Measurements from ENCODE around the gene GRM6.

GRM6 gene

DNA sequence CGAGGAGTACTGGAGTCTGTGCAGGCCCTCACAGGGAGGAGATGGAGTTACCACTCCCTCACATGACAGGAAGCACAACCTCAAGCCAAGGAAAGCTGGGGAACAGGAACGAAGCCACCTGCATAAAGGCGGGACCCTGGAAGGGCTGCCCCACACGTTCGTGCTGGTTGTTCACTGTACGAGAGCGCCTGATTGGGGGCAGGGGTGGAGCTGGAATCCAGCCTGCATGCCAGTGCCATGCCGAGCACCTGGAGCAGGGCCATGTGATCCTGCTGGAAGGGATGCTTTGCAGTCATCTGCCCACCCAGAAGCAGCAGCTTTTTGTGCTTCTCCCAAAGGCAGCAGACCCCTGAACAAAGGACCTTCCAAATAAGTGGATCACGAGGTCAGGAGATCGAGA lies 11.4 kb downstream of the GRM6 start:
- no peak for DNase-seq

DNA sequence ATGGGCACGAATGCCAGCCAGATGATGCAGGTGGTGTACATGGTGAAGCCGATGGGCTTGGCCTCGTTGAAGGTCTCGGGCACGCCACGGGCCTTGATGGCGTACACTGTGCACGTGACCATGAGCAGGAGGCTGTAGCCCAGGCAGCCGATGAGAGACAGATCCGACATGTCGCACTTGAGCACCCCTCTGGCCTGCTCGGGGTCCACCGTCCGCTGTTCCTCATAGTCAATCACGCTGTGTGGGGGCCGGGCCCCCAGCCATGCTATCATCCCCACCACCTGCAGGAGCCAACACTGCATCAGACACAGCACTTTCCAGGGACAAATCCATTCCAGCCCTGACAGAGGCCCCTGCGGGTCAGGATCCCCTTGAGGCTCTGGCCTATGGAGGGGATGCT lies 12.2 kb downstream of the GRM6 start:
- DNase-seq: no peak

DNA sequence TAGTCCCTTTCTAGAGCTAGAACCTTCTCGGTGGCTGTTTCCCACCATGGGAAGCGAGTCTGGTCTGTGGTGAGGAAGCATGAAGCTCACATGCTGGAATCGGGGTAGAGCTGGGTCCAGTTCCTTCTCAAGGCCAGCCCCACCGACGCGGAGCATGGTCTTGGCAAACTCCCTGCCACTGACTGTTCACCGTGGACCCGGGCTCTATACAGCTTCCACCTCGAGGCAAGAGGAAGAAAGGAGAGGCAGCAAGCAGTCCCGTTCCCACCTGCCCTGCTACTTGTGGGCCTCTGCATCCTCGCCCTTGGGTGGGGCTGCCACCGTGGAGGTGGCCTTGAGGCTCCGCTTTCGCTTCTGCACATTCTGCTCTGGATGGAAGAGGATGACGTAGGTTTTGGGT lies 13.7 kb downstream of the GRM6 start:
- DNase-seq: no peak

DNA sequence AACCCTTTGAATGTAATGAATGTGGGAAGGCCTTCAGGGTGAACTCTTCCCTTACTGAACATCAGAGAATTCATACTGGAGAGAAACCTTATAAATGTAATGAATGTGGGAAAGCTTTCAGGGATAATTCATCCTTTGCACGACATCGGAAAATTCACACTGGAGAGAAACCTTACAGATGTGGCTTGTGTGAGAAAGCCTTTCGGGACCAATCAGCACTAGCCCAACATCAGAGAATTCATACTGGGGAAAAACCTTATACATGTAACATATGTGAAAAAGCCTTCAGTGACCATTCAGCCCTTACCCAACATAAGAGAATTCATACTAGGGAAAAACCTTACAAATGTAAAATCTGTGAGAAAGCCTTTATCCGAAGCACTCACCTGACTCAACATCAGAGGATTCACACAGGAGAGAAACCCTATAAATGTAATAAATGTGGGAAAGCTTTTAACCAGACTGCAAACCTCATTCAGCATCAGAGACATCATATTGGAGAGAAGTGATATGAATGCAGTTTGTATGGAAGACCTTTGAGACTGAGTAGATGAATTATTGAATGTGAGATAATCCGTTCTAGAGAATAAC lies 29.6 kb downstream of the GRM6 start:
- no peak for DNase-seq

DNA sequence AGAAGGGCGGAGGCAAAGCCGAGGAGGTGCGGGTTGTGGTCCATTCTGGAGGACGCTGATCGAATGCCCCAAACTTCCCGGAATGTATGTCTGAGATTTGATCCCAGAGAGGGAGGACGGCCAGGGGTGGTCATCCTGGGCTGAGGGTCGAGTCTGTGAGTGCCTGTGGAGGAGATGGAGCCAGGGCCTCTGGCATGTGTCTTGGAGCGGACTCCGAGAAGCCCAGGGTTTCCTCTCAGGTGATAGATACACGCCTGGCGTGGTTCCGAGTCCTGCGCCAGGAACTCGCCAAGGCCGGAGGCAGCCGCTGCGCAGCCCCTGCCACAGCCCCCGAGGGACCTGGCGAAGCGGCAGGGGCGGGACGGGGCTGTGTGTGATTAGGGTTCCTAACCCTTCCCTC lies 53.8 kb downstream of the GRM6 start:
- DNase-seq: no peak

DNA sequence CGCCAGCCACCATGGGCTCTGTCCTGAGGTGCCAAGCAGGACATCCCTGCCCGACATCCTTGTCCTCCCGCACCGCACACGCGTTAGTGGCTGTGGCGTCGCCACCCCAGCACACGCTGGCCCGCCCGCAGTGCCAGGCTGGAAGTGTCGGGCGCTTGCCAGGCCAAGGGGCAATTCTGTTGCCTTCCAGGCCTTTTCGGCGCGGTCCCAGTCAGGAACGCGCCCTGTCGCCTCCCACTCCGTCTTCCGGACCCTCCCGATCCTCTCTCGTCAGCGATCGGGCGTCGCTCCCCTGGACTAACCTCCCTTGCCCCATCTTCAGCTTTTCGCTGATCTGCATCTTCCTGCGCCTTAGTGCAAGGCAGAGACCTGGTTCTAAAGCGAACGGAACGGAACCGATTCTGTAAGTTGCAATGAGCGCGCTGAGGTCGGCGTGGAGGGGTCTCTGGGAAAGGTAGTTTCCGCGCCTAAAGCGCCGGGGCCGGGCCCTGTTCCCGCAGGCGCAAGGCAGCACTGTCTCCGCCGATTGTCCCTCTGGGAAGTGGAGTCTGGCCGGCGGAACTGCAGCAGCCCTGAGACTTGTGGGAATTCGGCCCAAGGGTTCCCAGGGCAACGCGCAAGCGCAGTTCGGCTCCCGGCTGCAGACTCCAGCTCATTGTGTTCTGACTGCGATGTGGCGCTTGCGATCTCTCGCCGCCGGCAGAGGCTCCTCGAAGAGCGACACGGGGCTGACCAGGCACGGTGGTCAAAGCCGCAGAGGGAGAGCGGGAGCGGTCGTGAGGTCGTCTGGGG lies 54.4 kb downstream of the GRM6 start, which contains the start of gene ZNF454:
Gene ZNF454, plus strand, starts transcription at position 630 of the 792 bp plus-strand sequence. CDS start 1,594 bp downstream, outside the sequence.
- no peak for DNase-seq

DNA sequence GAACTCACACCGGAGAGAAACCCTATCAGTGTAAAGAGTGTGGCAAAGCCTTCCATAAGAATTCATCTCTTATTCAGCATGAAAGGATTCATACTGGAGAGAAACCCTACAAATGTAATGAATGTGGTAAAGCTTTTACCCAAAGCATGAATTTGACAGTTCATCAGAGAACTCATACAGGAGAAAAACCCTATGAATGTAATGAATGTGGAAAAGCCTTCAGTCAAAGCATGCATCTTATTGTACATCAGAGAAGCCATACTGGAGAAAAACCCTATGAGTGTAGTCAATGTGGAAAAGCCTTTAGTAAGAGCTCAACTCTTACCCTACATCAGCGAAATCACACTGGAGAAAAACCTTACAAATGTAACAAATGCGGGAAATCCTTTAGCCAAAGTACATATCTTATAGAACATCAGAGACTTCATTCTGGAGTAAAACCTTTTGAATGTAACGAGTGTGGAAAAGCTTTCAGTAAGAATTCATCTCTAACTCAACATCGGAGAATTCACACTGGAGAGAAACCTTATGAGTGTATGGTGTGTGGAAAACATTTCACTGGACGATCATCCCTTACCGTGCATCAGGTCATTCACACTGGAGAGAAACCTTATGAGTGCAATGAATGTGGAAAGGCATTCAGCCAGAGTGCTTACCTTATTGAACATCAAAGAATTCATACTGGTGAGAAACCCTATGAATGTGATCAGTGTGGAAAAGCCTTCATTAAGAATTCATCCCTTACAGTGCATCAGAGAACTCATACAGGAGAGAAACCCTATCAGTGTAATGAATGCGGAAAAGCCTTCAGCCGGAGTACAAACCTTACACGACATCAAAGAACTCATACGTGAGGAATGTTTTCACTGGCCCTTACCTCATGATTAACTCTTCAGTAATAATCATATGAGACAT lies 63.0 kb downstream of the GRM6 start:
- no peak for DNase-seq
